Ishikawa (cell line): ENCODE measurements around the gene TMEM131.

Source experiments
- CEBPB ChIP-seq: IDR thresholded peaks from 2 replicates; pipeline ENCODE4 v1.6.1; 2012
- CREB1 ChIP-seq: IDR thresholded peaks from 2 replicates; pipeline ENCODE4 v1.6.1; 2012; ENCODE audit warnings: low read depth
- EGR1 ChIP-seq: IDR thresholded peaks from 2 replicates; pipeline ENCODE4 v1.6.1; 2012
- EP300 ChIP-seq: IDR thresholded peaks from 2 replicates; pipeline ENCODE4 v1.6.1; 2012; ENCODE audit warnings: borderline replicate concordance
- FOXM1 ChIP-seq: IDR thresholded peaks from 2 replicates; pipeline ENCODE4 v1.6.1; 2012; ENCODE audit warnings: low read depth, borderline replicate concordance
- NFIC ChIP-seq: IDR thresholded peaks from 2 replicates; pipeline ENCODE4 v1.6.1; 2012
- RAD21 ChIP-seq: IDR thresholded peaks from 2 replicates; pipeline ENCODE4 v1.6.1; 2012; ENCODE audit warnings: low read depth
- TAF1 ChIP-seq: IDR thresholded peaks from 2 replicates; pipeline ENCODE4 v1.6.1; 2012; ENCODE audit warnings: low read depth, mild to moderate bottlenecking
- TCF12 ChIP-seq: IDR thresholded peaks from 2 replicates; pipeline ENCODE4 v1.6.1; 2012; ENCODE audit warnings: low read depth
- TEAD4 ChIP-seq: IDR thresholded peaks from 2 replicates; pipeline ENCODE4 v1.6.1; 2012
- YY1 ChIP-seq: IDR thresholded peaks from 2 replicates; pipeline ENCODE4 v1.6.1; 2012; ENCODE audit warnings: low read depth
- ZBTB7A ChIP-seq: IDR thresholded peaks from 2 replicates; pipeline ENCODE4 v1.6.1; 2012; ENCODE audit warnings: low read depth
- TF ChIP-seq, protein P1 (sequence below): IDR thresholded peaks from 2 replicates; pipeline ENCODE4 v1.6.1; 2012; ENCODE audit warnings: low read depth, mild to moderate bottlenecking
- TF ChIP-seq, protein P2 (sequence below): IDR thresholded peaks from 2 replicates; pipeline ENCODE4 v1.6.1; 2012
- TF ChIP-seq, protein P3 (sequence below): IDR thresholded peaks from 2 replicates; pipeline ENCODE4 v1.6.1; 2012

Gene TMEM131

DNA sequence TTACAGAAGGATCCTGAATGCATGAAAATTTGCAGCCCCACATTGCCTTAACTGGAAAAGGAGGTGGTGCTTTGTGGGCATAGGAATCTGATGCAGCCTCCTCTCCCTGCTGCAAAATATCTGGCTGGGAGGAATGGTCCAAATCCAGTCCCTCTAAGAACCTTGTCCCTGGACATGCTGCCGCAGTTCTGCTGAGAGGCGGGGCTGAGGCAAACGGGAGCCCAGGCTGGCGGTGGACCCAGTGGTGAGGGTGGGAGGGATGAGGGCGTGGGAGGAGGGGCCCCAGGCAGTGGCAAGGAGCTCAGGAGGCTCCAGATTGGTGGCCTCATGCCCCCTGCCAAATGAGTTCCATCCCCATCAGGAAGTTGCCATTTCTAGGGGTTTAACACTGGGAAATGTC is 246.2 kb downstream of the TMEM131 start:
- TF ChIP-seq, protein P1, sequence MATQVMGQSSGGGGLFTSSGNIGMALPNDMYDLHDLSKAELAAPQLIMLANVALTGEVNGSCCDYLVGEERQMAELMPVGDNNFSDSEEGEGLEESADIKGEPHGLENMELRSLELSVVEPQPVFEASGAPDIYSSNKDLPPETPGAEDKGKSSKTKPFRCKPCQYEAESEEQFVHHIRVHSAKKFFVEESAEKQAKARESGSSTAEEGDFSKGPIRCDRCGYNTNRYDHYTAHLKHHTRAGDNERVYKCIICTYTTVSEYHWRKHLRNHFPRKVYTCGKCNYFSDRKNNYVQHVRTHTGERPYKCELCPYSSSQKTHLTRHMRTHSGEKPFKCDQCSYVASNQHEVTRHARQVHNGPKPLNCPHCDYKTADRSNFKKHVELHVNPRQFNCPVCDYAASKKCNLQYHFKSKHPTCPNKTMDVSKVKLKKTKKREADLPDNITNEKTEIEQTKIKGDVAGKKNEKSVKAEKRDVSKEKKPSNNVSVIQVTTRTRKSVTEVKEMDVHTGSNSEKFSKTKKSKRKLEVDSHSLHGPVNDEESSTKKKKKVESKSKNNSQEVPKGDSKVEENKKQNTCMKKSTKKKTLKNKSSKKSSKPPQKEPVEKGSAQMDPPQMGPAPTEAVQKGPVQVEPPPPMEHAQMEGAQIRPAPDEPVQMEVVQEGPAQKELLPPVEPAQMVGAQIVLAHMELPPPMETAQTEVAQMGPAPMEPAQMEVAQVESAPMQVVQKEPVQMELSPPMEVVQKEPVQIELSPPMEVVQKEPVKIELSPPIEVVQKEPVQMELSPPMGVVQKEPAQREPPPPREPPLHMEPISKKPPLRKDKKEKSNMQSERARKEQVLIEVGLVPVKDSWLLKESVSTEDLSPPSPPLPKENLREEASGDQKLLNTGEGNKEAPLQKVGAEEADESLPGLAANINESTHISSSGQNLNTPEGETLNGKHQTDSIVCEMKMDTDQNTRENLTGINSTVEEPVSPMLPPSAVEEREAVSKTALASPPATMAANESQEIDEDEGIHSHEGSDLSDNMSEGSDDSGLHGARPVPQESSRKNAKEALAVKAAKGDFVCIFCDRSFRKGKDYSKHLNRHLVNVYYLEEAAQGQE, result no peak
- TF ChIP-seq EP300, result no peak

DNA sequence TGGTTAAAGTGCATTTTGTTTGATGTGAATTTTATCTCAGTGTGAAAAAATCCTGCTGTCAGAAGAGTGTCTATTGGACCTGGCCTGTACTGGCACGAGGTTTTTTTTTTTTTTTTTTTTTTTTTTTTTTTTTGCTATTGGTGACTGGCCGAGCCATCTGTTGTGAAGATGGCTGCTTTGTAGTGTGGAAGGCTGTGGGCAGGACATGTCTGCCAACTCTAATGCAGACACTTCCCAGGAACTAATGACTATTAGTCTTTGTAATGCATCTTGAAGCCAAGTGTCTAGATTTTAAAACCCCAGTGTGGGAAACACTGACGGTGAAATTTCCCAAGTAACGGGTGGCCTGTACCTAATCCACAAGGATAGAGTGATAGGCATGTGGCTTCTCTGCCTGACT is 248.0 kb downstream of the TMEM131 start:
- TF ChIP-seq, protein P2, sequence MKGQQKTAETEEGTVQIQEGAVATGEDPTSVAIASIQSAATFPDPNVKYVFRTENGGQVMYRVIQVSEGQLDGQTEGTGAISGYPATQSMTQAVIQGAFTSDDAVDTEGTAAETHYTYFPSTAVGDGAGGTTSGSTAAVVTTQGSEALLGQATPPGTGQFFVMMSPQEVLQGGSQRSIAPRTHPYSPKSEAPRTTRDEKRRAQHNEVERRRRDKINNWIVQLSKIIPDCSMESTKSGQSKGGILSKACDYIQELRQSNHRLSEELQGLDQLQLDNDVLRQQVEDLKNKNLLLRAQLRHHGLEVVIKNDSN, result no peak
- TF ChIP-seq RAD21, result no peak
- TF ChIP-seq NFIC, result no peak
- TF ChIP-seq, protein P3, sequence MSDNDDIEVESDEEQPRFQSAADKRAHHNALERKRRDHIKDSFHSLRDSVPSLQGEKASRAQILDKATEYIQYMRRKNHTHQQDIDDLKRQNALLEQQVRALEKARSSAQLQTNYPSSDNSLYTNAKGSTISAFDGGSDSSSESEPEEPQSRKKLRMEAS, result no peak
- TF ChIP-seq ZBTB7A, result no peak
- TF ChIP-seq CEBPB, result no peak
- no peak for TF ChIP-seq YY1
- TF ChIP-seq, protein P1, result no peak
- TF ChIP-seq TEAD4, result no peak
- no peak for TF ChIP-seq TCF12
- no peak for TF ChIP-seq EP300
- TF ChIP-seq FOXM1, result no peak
- no peak for TF ChIP-seq TAF1
- TF ChIP-seq EGR1, result no peak
- no peak for TF ChIP-seq CREB1

DNA sequence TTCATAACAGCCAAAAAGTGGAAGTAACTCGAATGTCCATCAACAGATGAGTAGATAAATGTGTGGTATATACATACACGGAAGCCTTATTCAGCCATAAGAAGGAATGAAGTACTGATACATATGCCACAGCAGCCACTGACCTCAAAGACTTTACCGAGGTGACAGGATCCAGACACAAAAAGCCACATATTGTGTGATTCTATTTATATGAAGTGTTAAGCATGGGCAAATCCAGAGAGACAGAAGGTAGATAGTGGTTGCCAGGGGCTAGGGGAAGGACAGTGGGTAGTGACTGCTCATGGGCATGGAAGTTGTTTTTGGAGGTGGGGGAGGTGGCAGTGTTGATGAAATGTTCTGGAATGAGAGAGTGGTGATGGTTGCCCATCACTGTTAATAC is 248.5 kb downstream of the TMEM131 start:
- TF ChIP-seq, protein P3, result no peak
- TF ChIP-seq CREB1 (no peak), RAD21 (no peak), ZBTB7A (no peak), EP300 (no peak), NFIC (no peak), TEAD4 (no peak), YY1 (no peak), CEBPB (no peak), EGR1 (no peak), FOXM1 (no peak)
- TF ChIP-seq, protein P2, result no peak
- TF ChIP-seq, protein P1, result no peak

DNA sequence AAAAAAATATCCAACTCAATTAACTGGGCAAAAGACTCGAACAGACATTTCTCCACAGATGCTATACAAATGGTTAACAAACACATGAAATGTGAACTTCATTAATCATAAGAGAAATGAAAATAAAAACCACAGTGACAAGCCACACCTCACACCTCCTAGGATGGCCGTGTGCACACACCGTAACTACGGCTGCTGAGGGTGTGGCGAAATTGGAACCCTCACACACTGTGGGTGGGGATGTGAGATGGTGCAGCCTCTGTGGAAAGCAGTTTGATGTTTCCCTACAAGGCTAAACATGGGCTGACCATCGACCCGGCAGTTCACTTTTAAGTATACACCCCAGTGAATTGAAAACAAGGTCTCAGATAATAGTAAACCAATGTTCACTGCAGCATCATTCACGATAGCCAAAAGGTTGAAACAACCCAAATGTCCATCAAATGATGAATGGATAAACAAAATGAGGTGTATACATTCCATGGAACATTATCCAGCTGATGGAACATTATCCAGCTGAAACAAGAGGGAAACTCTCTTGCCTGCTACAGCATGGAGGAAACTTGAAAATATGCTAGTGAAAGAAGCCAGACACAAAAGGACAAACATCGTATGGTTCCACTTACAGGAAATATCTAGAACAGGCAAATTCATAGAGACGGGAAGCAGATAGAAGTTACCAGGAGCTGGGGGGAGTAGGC is 250.1 kb downstream of the TMEM131 start:
- TF ChIP-seq CEBPB (0 out of 2 replicates have a peak, but pooled peaks have one; percentile 4), CREB1 (no peak), TEAD4 (no peak), TAF1 (no peak), RAD21 (no peak), TCF12 (0 out of 2 replicates have a peak, but pooled peaks have one; percentile 16), EGR1 (no peak), FOXM1 (no peak)
- TF ChIP-seq, protein P3, result peak; percentile 54; the same call in 1 of the 2 replicates

DNA sequence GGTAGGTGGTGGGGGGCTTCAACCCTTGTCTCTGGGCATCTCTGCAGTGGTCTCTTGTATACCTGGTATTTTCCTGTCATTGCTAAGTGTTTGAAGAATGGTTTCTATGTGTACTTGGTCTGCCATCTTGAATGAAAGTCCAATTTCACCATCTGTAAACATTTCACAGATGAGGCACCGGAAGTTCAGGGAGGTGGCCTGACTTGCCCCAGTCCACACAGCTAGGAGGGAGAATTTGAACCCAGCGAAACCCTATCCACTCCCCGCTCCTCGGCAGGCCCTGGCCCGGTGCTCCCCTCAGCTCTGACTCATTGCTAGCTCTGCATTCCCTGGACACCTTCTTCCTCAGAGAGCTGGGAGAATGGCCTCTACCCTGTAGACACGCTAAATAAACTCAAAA is 251.8 kb downstream of the TMEM131 start:
- TF ChIP-seq, protein P2, result no peak
- TF ChIP-seq CEBPB (no peak), ZBTB7A (no peak), TCF12 (no peak), TEAD4 (no peak), YY1 (no peak), TAF1 (no peak)
